GM23248 (cell line): Measurements from ENCODE around the gene NRP1. TPM values are rescaled to one million over a fixed set of nuclear protein-coding genes. Genes with fewer than 3 reads are reported as not detected.

Experiments
- DNase-seq: peaks from one replicate; pipeline ENCODE4 v3.0.0-alpha.2; 2015
- H2AFZ ChIP-seq: fragments of 200-600 bp; sonication (generic); 2 replicates; pipeline ENCODE4 v1.6.1; 2016; ENCODE audit warnings: antibody characterized with exemption
- H3F3A ChIP-seq: fragments of 200-600 bp; sonication (generic); 2 replicates; pipeline ENCODE4 v1.6.1; 2016; ENCODE audit warnings: mild to moderate bottlenecking, antibody characterized with exemption, mixed run types; ENCODE audit not compliant: insufficient read depth
- H3K27ac ChIP-seq: fragments of 200-600 bp; sonication (generic); 2 replicates; pipeline ENCODE4 v1.5.1; 2016; ENCODE audit warnings: mild to moderate bottlenecking
- H3K27me3 ChIP-seq: fragments of 200-600 bp; sonication (generic); replicated peaks from 2 replicates; pipeline ENCODE4 v1.6.1; 2016; ENCODE audit warnings: mild to moderate bottlenecking; ENCODE audit not compliant: insufficient read depth
- H3K36me3 ChIP-seq: fragments of 200-600 bp; sonication (generic); 2 replicates; pipeline ENCODE4 v1.6.1; 2016; ENCODE audit warnings: low read depth, mild to moderate bottlenecking
- H3K4me1 ChIP-seq: fragments of 200-600 bp; sonication (generic); 2 replicates; pipeline ENCODE4 v1.6.1; 2016; ENCODE audit warnings: mild to moderate bottlenecking; ENCODE audit not compliant: insufficient read depth
- H3K4me2 ChIP-seq: fragments of 200-600 bp; sonication (generic); one replicate; pipeline ENCODE4 v1.6.1; 2016; ENCODE audit warnings: mild to moderate bottlenecking; ENCODE audit not compliant: unreplicated experiment
- H3K4me3 ChIP-seq: fragments of 200-600 bp; sonication (generic); 2 replicates; pipeline ENCODE4 v1.5.1; 2016; ENCODE audit warnings: mild to moderate bottlenecking
- H3K79me2 ChIP-seq: fragments of 200-600 bp; sonication (generic); 2 replicates; pipeline ENCODE4 v1.6.1; 2016; ENCODE audit warnings: mild to moderate bottlenecking; ENCODE audit not compliant: insufficient read depth
- H3K9ac ChIP-seq: fragments of 200-600 bp; sonication (generic); 2 replicates; pipeline ENCODE4 v1.6.1; 2016; ENCODE audit warnings: mild to moderate bottlenecking
- H3K9me2 ChIP-seq: fragments of 200-600 bp; sonication (generic); 2 replicates; pipeline ENCODE4 v1.6.1; 2016; ENCODE audit warnings: mixed run types, mild to moderate bottlenecking, moderate library complexity; ENCODE audit not compliant: insufficient read depth
- H3K9me3 ChIP-seq: fragments of 200-600 bp; sonication (generic); one replicate; pipeline ENCODE4 v1.6.1; 2017; ENCODE audit warnings: low read depth
- H4K20me1 ChIP-seq: fragments of 200-600 bp; sonication (generic); 2 replicates; pipeline ENCODE4 v1.6.0; 2016; ENCODE audit not compliant: insufficient read depth
- EZH2 ChIP-seq: fragments of 200-600 bp; sonication (generic); IDR thresholded peaks from 2 replicates; pipeline ENCODE4 v1.6.1; 2018; ENCODE audit warnings: antibody characterized with exemption, mild to moderate bottlenecking; ENCODE audit not compliant: insufficient read depth, poor library complexity, severe bottlenecking
- EZH2phosphoT487 ChIP-seq: fragments of 200-600 bp; sonication (generic); IDR thresholded peaks from 2 replicates; pipeline ENCODE4 v1.6.1; 2018; ENCODE audit warnings: antibody characterized with exemption, moderate library complexity, mild to moderate bottlenecking, low read depth; ENCODE audit not compliant: insufficient read depth
- WGBS, 2 experiments: methylation state at CpG; one replicate each; pipeline ENCODE4 v1.1.6; 2015 to 2017; ENCODE audit warnings: low lambda C conversion rate in 2 of 2, low coverage in 1 of 2; ENCODE audit errors: missing lambda C conversion rate in 2 of 2; 5-methylcytosine and 5-hydroxymethylcytosine counted together
- in situ Hi-C: fragments of 300-500 bp; cut with MboI; formaldehyde crosslinking; loops from 2 replicates; pipeline ENCODE4 v1.15.0; 2020
- polyA plus RNA-seq: library from polyadenylated mRNA; unstranded; fragments of >200 nt; fragmentation: Nextera tagmentation; extraction: Ambion mirVana; gene quantifications from 2 replicates; pipeline ENCODE4 v1.2.1, GENCODE V29; 2016
- total RNA-seq: library from RNA; depleted of rRNA; stranded (reverse); fragments of >200 nt; shearing (Covaris generic); gene quantifications from 2 replicates; pipeline ENCODE4 v1.2.3, GENCODE V29; 2014

NRP1 gene
- total and polyA plus RNA-seq, 2 experiments from 2014 or later = 152 to 175 TPM

DNA sequence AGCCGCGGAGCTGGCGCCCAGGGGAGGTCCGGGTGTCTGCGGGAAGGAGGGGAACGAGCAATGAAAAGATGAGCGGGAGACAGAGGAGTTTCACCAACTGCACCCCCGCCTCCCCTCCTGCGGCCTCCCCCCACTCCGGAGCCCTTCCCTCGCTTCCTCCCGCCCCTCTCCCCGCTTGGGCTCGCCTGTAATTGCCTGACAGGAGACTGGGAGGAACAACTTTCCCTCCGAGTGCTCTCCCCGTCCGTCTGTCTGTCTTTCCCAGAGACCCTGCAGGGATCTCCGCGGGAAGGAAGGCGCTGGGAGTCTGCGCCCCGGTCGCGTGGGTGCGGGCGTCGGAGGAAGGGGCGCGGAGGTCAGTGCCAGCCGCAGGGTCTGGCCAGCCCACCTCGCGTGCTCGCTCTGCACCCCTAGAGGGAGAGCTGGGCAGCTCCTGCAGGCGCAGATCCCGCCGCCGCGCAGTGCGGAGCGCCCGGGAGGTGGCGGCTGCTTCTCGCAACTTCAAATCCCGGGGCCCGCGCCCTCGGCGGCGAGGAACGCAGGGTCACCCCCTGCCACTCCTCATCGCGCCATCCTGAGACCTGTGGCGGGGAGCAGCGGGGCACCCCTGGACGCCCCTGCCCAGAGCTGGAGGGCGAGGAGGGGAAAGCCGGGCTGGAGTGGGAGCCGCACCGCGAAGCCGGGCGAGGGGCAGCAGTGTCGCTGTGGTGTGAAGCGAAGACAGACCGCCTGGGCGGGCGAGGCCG, 511 bp upstream of the NRP1 start:
- peaks cover 57% of the 10 kb centered on the region for H3K79me2 ChIP-seq
- peak overlapping the region; percentile 90 for H3K9ac ChIP-seq
- H3K9me2 ChIP-seq = no peaks in the 10 kb centered on the region
- no peaks in the 10 kb centered on the region for H3K27me3 ChIP-seq
- peak overlapping the region; percentile 94 for H3K4me3 ChIP-seq
- H3F3A ChIP-seq = peaks cover 53% of the 10 kb centered on the region
- 0 to 1% methylated on average over 49 to 67 of the region's 68 CpGs for WGBS, 2 experiments
- peak overlapping the region; percentile 86 for H3K27ac ChIP-seq
- peaks cover 3% of the 10 kb centered on the region; the same call in 1 of the 2 replicates for H3K36me3 ChIP-seq
- peak; percentile 93 for DNase-seq
- in situ Hi-C loops = loop anchor here (10.0 to 25.0 kb wide), 2 partner anchors 952 to 1300 kb away; no protein-coding TSS in a partner anchor
- peak overlapping the region; percentile 93 for H3K4me2 ChIP-seq
- no peaks in the 10 kb centered on the region for H4K20me1 ChIP-seq
- peaks cover 32% of the 10 kb centered on the region for H3K4me1 ChIP-seq
- TF ChIP-seq EZH2phosphoT487 = no peak
- H3K9me3 ChIP-seq = no peaks in the 10 kb centered on the region
- peak overlapping the region; percentile 78 for H2AFZ ChIP-seq

DNA sequence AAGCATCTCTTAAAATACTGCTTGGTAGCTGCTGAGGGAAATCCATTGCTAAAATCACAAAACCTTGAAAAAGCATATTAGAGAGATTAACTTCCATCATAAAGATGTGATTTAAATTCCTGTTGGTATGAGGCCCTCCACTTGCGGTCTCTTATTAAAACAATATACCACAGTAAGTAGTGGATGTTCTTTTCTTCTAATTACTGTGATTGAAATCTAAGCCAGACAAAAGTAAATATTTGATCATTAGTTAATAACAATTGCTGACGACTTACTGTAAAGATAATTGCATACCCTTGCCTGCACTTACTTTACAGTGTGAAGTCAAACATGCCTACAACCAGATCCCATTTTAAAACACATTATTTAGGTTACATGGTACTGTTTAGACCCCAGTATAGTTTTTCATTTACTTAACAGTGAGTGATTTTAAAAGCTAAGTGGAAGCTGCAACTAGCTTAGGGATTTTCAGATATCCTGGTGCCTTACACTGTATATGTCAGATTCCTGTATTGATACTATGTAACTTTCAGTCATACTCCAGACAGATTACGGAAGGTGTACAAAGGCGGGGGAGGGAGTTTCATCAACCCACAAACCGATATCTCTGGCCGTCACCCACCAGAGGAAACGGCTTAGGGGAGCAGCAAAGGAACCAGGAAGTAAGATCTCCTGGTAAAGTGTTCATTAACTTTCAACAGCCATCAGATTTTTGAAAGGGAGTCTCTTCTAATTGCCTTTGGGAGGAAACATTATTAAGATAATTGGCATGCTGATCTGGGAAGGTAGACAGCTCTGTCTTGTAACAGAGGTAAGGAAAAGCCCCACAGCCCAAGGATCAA, 986 bp downstream of the NRP1 start:
- Histone ChIP-seq H2AFZ (peak overlapping the region; percentile 77), H3K27ac (peak overlapping the region; percentile 86), H3K4me1 (peaks cover 36% of the 10 kb centered on the region), H3K9ac (peak overlapping the region; percentile 90), H3K4me3 (peak overlapping the region; percentile 94), H3F3A (peaks cover 53% of the 10 kb centered on the region), H4K20me1 (no peaks in the 10 kb centered on the region), H3K27me3 (no peaks in the 10 kb centered on the region), H3K4me2 (peak overlapping the region; percentile 93), H3K79me2 (peaks cover 72% of the 10 kb centered on the region), H3K9me2 (no peaks in the 10 kb centered on the region), H3K9me3 (no peaks in the 10 kb centered on the region), H3K36me3 (peaks cover 18% of the 10 kb centered on the region; the same call in 1 of the 2 replicates)
- TF ChIP-seq EZH2phosphoT487 = no peak
- in situ Hi-C loops = loop anchor here (10.0 to 25.0 kb wide), 2 partner anchors 954 to 1301 kb away; no protein-coding TSS in a partner anchor
- 1% methylated on average over 7 of the region's 7 CpGs for WGBS, 2 experiments
- peak; percentile 46 for DNase-seq

DNA sequence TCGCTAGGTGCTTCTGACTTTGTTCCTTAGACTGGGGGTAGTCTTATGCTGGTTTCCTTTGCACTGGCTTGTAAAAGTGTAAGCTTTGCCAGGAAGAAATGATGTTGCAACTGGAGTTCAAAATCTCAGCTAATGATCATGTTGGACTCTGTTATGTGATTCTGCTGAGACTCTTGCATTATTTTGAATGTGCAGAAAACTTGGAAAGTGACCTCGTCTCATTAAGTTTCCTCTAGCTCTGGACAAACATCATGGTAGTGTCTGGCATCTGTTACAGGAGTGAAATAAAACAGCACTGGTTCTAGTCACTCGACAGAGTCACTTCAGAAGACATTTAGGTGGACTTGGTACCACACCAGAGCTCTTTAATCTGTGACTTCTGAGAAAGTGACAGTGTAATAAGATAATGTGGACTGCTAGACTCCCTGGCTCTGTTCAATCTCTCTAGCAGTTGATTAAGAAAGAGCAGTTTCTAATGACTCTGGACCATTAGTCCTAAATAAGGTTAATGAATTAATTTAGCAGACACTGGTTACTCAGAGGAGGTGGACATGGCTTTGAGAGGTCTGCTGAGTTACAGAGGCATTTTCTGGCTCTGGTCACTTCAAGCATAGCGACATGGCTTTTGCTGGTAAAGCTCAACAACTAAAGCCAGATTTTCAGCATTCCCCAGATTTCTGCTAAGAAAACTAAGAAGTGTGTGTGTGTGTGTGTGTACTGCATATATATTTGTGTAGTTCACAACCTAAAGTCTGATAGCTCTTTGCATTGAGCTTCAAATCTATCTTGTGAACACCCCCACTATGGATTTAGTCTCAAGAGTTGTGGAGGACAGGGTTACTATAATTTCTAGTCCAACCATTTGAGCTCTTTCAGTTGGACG, 2.0 kb downstream of the NRP1 start:
- H3K9me3 ChIP-seq = no peaks in the 10 kb centered on the region
- in situ Hi-C loops = loop anchor here (10.0 to 25.0 kb wide), 2 partner anchors 955 to 1302 kb away; no protein-coding TSS in a partner anchor
- WGBS, 2 experiments = 1% methylated on average over 5 of the region's 5 CpGs
- peaks cover 55% of the 10 kb centered on the region for H3F3A ChIP-seq
- peaks cover under 1% of the 10 kb centered on the region; the same call in 1 of the 2 replicates for H4K20me1 ChIP-seq
- no peak for TF ChIP-seq EZH2
- TF ChIP-seq EZH2phosphoT487 = no peak
- peak; percentile 60 for DNase-seq
- no peaks in the 10 kb centered on the region for H3K9me2 ChIP-seq
- H3K27me3 ChIP-seq = no peaks in the 10 kb centered on the region
- H3K27ac ChIP-seq = peak overlapping the region; percentile 86
- H2AFZ ChIP-seq = no peak overlapping the region
- H3K9ac ChIP-seq = peak overlapping the region; percentile 90
- H3K4me1 ChIP-seq = peaks cover 36% of the 10 kb centered on the region
- peaks cover 82% of the 10 kb centered on the region for H3K79me2 ChIP-seq
- H3K4me3 ChIP-seq = peak overlapping the region; percentile 94
- peaks cover 28% of the 10 kb centered on the region; the same call in 1 of the 2 replicates for H3K36me3 ChIP-seq
- H3K4me2 ChIP-seq = peak overlapping the region; percentile 93

DNA sequence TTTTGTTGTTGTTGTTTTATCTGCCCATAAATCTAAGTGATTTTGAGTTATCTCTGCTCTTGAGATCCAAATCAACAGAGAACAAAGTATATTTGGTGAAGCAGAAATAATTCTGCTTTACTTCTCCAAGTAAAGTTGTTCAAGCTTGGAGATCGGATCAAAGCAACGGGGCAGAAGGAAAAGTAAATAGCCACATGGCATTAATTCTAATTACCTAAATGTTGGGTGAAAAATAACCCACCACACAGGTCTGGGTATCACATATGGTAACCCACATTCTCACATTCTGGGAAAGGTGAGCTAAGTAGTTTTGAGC, 3.1 kb downstream of the NRP1 start:
- Histone ChIP-seq H3K4me1 (peaks cover 46% of the 10 kb centered on the region), H3K36me3 (peaks cover 39% of the 10 kb centered on the region), H3K4me3 (peak overlapping the region; percentile 94)

More for the DNA sequence above, 3.1 kb downstream of the NRP1 start:
- WGBS, 2 experiments = 48 to 50% methylated on average over 2 of the region's 2 CpGs
- Histone ChIP-seq H3K9me3 (no peaks in the 10 kb centered on the region), H3K9ac (peak overlapping the region; percentile 90), H4K20me1 (peaks cover 6% of the 10 kb centered on the region; the same call in 1 of the 2 replicates), H3K27me3 (no peaks in the 10 kb centered on the region), H3K79me2 (peaks cover 93% of the 10 kb centered on the region), H3K27ac (peak overlapping the region; percentile 86), H3F3A (peaks cover 60% of the 10 kb centered on the region), H3K9me2 (no peaks in the 10 kb centered on the region), H3K4me2 (peak overlapping the region; percentile 93), H2AFZ (no peak overlapping the region)
- DNase-seq = peak; percentile 10
- TF ChIP-seq EZH2 (no peak), EZH2phosphoT487 (no peak)
- in situ Hi-C loops = loop anchor here (10.0 to 25.0 kb wide), 2 partner anchors 956 to 1303 kb away; no protein-coding TSS in a partner anchor
